ENCODE data around the gene MXRA8.
"Not testable (repeated sequence)": the region's sequence is repeated elsewhere in the genome, so short reads cannot be mapped to it uniquely, and the experiment has no call there.

Gene MXRA8, protein sequence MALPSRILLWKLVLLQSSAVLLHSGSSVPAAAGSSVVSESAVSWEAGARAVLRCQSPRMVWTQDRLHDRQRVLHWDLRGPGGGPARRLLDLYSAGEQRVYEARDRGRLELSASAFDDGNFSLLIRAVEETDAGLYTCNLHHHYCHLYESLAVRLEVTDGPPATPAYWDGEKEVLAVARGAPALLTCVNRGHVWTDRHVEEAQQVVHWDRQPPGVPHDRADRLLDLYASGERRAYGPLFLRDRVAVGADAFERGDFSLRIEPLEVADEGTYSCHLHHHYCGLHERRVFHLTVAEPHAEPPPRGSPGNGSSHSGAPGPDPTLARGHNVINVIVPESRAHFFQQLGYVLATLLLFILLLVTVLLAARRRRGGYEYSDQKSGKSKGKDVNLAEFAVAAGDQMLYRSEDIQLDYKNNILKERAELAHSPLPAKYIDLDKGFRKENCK

DNA sequence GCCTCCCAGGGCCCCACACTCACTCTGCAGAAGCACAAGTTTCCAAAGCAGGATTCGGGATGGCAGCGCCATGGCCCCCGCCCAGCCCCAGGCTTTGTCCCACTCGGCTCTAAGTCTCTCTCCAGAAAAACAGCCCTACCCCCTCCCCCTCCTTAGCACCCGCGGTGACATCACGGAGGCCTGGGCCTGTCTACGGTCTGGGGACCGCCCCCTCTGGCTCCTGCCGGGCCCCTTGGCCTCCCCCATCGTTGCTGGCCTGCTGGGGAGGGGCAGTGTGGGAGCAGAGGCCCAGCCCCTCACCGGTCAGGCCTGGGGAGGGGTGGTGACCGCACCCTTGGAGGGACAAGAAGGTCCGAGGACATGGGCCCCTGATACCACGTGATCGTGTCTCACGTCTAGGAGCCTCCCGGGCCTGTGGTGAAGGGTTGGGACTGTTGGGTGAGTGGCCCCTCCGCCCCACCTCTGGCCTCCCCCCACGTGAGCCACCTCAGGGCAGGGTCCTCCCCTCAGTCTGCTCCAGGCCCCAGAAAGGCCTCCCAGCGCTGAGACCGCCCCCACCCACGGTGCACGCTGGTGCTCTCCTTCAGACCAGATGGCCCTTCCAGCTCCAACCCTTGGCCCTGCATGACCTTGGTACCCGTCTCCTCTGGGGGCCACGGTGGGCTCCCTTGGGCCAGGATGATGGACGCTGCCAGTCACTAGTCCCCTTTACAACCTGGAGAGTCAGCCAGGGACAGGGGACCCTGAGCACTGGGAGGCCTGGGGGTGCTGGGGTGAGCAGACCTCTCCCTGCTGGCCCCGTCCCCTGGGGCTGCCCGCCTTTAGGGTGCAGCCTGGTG, at the start of gene MXRA8:
MXRA8 (minus strand) TSS at position 123 of the 839 bp plus-strand sequence; CDS start at position 72, 51 bp downstream.
- H3K9ac ChIP-seq, result peak within 1 kb of the TSS in 10 of 11 experiments; percentile 13 to 67 (median 28); a peak in 15 of 22 replicates
- peaks cover 0 to 30% (median 10%) of the 10 kb centered on the region in 11 experiments; a peak in 14 of 22 replicates for H4K20me1 ChIP-seq
- no peaks in the 10 kb centered on the region for H3K9me3 ChIP-seq (replicated peaks in 1 of 11)
- H3K27ac ChIP-seq, result peak within 1 kb of the TSS in 4 of 11 experiments; percentile 41 to 52 (median 44); a peak in 7 of 22 replicates
- peak within 1 kb of the TSS; percentile 39 to 99 (median 88) for H3K4me2 ChIP-seq
- TF ChIP-seq Cebpa-rat (IDR thresholded peaks at IDR 0.05), result no peak
- H3K36me3 ChIP-seq, result no peaks in the 10 kb centered on the region
- peak within 1 kb of the TSS in 3 of 10 experiments; percentile 8 to 42 (median 13); a peak in 5 of 20 replicates for H3K4me3 ChIP-seq
- peaks cover 25 to 46% (median 40%) of the 10 kb centered on the region in 10 experiments for H3K4me1 ChIP-seq
- H3K27me3 ChIP-seq, result peaks cover 19 to 34% (median 19%) of the 10 kb centered on the region in 11 experiments

DNA sequence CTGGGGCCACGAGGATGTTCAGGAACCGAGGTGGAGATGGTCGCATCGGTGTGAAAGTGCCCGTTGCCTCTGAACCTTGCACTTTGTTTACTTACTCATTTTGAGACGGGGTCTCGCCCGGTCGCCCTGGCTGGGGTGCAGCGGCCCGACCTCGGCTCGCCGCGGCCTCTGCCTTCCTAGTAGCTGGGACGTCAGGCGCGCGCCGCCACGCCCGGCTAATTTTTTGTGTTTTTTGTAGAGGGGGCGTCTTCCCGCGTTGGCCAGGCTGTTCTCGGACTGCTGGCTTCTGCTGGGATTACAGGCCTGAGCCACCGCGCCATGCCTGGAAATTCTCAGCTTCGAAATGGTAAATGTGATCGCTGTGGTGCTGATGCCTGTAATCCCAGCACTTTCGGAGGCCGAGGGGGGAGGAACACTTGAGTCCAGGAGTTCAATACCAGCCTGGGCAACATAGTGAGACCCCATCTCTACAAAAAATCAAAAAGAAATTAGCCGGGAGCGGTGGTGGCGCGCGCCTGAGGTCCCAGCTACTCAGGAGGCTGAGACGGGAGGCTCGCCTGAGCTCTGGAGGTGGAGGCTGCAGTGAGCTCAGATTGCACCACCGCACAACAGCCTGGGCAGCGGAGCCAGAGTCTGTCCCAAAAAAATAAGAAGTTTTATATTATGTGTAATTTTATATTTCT, 49.4 kb upstream of the MXRA8 start:
- Histone ChIP-seq H3K27me3 (no peaks in the 10 kb centered on the region), H3K36me3 (peaks cover 34 to 74% (median 60%) of the 10 kb centered on the region in 11 experiments), H3K9ac (peak overlapping the region; percentile 90 to 99 (median 94)), H3K9me3 (replicated peaks in 1 of 11) (peaks cover 13 to 26% (median 19%) of the 10 kb centered on the region in 11 experiments), H3K27ac (peak overlapping the region; percentile 74 to 98 (median 93)), H3K4me1 (peaks cover 31 to 54% (median 44%) of the 10 kb centered on the region in 10 experiments), H4K20me1 (peaks cover 0 to 59% (median 43%) of the 10 kb centered on the region in 11 experiments; a peak in 19 of 22 replicates), H3K4me2 (peak overlapping the region; percentile 82 to 98 (median 93)), H3K4me3 (peak overlapping the region; percentile 74 to 100 (median 96))
- TF ChIP-seq Cebpa-rat (IDR thresholded peaks at IDR 0.05), result no peak

DNA sequence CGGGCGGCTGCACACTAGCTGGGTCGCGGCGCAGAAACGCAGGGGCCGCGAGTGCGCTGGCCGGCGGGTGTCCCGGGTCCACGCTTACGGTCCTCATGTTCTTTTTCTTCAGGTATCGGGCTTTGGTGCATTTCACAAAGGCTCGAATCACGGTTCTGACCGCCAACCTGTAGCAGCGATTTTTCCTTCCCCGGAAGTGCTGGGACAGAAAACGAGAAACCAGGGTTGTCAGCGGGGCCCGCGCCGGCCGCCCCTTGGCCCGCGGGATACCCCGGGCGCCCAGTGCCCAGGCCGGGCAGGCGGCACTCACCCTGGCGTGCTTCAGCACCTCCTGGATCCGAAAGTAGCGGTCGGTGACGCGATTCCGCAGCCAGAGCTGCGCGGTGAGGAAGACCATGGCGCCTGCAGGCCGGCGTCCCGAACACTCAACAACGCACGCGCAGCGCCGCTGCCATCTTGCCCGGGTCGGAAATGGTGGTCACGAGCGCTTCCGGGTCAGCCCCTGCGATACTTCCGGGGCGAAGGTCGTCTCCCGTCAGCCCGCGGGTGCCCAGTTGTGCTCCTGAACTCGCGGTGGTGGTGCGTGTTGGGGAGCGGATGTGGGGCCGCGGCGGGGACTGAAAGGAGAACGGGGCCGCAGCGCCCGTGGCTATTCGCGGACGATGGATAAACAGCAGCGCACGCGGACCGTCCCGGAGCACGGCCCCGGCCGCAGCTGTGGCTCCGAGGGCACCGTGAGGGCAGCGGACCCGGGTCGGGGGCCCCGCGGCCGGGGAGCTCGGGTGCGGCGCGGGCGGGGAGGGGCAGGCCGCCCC, 48.7 kb upstream of the MXRA8 start, which contains the start of gene MRPL20:
MRPL20 (minus strand) TSS at position 473 of the 815 bp plus-strand sequence; CDS start at position 397, 76 bp downstream.
- H3K36me3 ChIP-seq, result peaks cover 42 to 77% (median 65%) of the 10 kb centered on the region in 11 experiments
- H3K4me1 ChIP-seq, result peaks cover 31 to 62% (median 45%) of the 10 kb centered on the region in 10 experiments
- peak within 1 kb of the TSS; percentile 74 to 100 (median 96) for H3K4me3 ChIP-seq
- peaks cover 0 to 66% (median 51%) of the 10 kb centered on the region in 11 experiments; a peak in 19 of 22 replicates for H4K20me1 ChIP-seq
- peaks cover 7 to 18% (median 13%) of the 10 kb centered on the region in 11 experiments for H3K9me3 ChIP-seq (replicated peaks in 1 of 11)
- H3K27ac ChIP-seq, result peak within 1 kb of the TSS; percentile 76 to 98 (median 93)
- no peak for TF ChIP-seq Cebpa-rat (IDR thresholded peaks at IDR 0.05)
- no peaks in the 10 kb centered on the region for H3K27me3 ChIP-seq
- H3K9ac ChIP-seq, result peak within 1 kb of the TSS; percentile 90 to 99 (median 94)
- H3K4me2 ChIP-seq, result peak within 1 kb of the TSS; percentile 92 to 99 (median 97)

DNA sequence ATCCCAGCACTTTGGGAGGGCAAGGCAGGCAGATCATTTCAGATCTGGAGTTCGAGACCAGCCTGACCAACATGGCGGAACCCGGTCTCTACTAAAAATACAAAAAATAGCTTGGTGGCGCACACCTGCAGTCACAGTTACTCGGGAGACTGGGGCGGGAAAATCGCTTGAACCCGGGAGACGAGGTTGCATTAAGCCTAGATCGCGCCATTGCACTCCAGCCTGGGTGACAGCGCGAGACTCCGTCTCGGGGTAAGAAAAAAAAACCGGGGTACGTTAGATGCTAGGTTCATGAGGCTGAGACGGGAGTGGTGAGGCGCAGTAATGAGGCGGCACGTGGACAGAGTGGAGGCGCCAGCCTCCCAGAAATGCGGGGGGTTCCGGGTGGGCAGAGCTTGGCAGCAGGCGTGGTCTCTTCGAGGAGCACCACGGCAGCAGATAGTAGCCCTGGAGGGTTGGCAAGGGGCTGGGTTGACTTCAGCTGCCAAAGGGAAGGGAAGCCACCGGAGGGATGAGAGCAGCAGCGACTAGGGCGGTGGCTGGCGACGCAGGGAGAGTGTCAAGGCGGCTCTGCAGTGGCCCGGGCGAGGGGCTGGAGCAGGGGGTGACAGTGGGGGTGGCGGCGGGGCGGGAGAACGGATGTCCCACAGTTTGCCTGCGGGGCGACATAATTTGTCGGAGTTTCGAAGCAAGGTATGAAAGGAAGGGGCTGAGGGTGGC, 47.9 kb upstream of the MXRA8 start:
- peaks cover 44 to 77% (median 68%) of the 10 kb centered on the region in 11 experiments for H3K36me3 ChIP-seq
- H4K20me1 ChIP-seq, result peaks cover 3 to 74% (median 58%) of the 10 kb centered on the region in 11 experiments; a peak in 21 of 22 replicates
- peak overlapping the region; percentile 90 to 99 (median 94) for H3K9ac ChIP-seq
- no peak for TF ChIP-seq Cebpa-rat (IDR thresholded peaks at IDR 0.05)
- H3K4me2 ChIP-seq, result peak overlapping the region; percentile 92 to 99 (median 96)
- H3K4me1 ChIP-seq, result peaks cover 35 to 68% (median 51%) of the 10 kb centered on the region in 10 experiments
- H3K27me3 ChIP-seq, result no peaks in the 10 kb centered on the region
- peak overlapping the region; percentile 76 to 98 (median 93) for H3K27ac ChIP-seq
- H3K9me3 ChIP-seq (replicated peaks in 1 of 11), result peaks cover 0 to 11% (median 5%) of the 10 kb centered on the region in 11 experiments; a peak in 18 of 22 replicates
- H3K4me3 ChIP-seq, result peak overlapping the region; percentile 74 to 100 (median 96)

DNA sequence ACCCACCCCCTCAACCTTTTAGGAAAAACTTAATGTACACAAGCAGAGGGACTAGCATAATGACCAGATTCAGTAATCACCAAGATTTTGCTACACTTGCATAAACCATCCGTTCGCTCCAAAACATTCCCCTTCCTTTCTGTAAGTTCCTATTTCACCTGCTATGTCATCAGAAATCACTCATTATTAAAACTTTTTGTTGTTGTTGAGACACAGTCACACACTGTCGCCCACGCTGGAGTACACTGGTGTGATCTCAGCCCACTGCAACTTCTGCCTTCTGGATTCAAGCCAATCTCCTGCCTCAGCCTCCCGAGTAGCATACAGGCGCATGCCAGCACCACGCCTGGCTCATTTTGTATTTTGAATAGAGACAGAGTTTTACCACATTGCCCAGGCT, 45.3 kb upstream of the MXRA8 start:
- peak overlapping the region in 7 of 11 experiments; percentile 3 to 92 (median 33); a peak in 9 of 22 replicates for H3K9ac ChIP-seq
- peaks cover 41 to 69% (median 55%) of the 10 kb centered on the region in 10 experiments for H3K4me1 ChIP-seq
- H3K4me2 ChIP-seq, result peak overlapping the region in 3 of 11 experiments; percentile 41 to 97 (median 95); a peak in 7 of 22 replicates
- H3K36me3 ChIP-seq, result peaks cover 50 to 66% (median 60%) of the 10 kb centered on the region in 11 experiments
- no peaks in the 10 kb centered on the region for H3K27me3 ChIP-seq
- peak overlapping the region in 1 of 11 experiments; percentile 36; a peak in 2 of 22 replicates for H3K27ac ChIP-seq
- TF ChIP-seq Cebpa-rat (IDR thresholded peaks at IDR 0.05), result no peak
- H3K4me3 ChIP-seq, result no peak overlapping the region
- H3K9me3 ChIP-seq (replicated peaks in 1 of 11), result no peaks in the 10 kb centered on the region
- H4K20me1 ChIP-seq, result peaks cover 4 to 80% (median 61%) of the 10 kb centered on the region in 11 experiments; a peak in 21 of 22 replicates

DNA sequence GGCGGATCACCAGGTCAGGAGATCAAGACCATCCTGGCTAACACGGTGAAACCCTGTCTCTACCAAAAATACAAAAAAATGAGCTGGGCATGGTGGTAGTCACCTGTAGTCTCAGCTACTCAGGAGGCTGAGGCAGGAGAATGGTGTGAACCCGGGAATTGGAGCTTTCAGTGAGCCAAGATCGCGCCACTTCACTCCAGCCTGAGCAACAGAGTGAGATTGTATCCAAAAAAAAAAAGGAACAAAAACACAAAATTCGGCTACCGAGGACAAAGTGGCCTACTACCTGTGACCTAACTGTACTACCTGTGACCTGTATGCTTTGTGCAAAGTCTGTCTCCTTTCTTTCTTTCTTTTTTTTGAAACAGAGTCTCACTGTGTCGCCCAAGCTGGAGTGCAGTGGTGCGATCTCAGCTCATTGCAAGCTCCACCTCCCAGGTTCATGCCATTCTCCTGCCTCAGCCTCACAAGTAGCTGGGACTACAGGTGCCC, 44.6 kb upstream of the MXRA8 start:
- not testable (repeated sequence) for H3K27ac ChIP-seq; H3K9me3 ChIP-seq (replicated peaks in 1 of 11); H3K4me3 ChIP-seq; H3K27me3 ChIP-seq
- Histone ChIP-seq H3K4me2 (peak overlapping the region in 3 of 11 experiments; percentile 41 to 97 (median 95); a peak in 3 of 22 replicates), H3K4me1 (peaks cover 38 to 66% (median 52%) of the 10 kb centered on the region in 10 experiments), H3K36me3 (peaks cover 54 to 68% (median 61%) of the 10 kb centered on the region in 11 experiments), H4K20me1 (peaks cover 4 to 78% (median 56%) of the 10 kb centered on the region in 11 experiments; a peak in 21 of 22 replicates), H3K9ac (peak overlapping the region in 3 of 11 experiments; percentile 24 to 61 (median 31); a peak in 5 of 22 replicates)
